ENCODE data around the gene STAT6. TPM values are rescaled to one million over a fixed set of nuclear protein-coding genes. Genes with fewer than 3 reads are reported as not detected.

The STAT6 gene
- total and polyA plus RNA-seq, 2 of the 8 experiments (the other 6 are each of a cell fraction or from before 2014, with no cell fraction given), result 32.9 to 38.7 TPM

GRCh38 chr12:57097554-57097835, 13.7 kb downstream of the STAT6 start:
- Histone ChIP-seq H2BK5ac (ENCODE audit: low read depth, low read length) (no peak overlapping the region), H3K4me1 (replicated peaks in 1 of 4; ENCODE audit: control insufficient read depth in 3 of 4, insufficient read depth in 4 of 4, low read length in 3 of 4) (peaks cover 0 to 20% (median 14%) of the 10 kb centered on the region in 4 experiments; a peak in 6 of 7 replicates), H3K23ac (ENCODE audit: insufficient read length) (no peak overlapping the region), H3K79me2 (ENCODE audit: control insufficient read depth in 1 of 2, insufficient read depth in 2 of 2, low read length in 2 of 2) (no peaks in the 10 kb centered on the region; a peak in 1 of 4 replicates), H4K5ac (ENCODE audit: insufficient read length, low read depth, low read length) (no peak overlapping the region), H3K14ac (ENCODE audit: insufficient read length) (no peak overlapping the region), H3K79me1 (ENCODE audit: low read depth, low read length) (no peaks in the 10 kb centered on the region; the same call in 1 of the 2 replicates), H2BK12ac (ENCODE audit: low read depth, low read length) (no peak overlapping the region), H3K9ac (replicated peaks in 1 of 4; ENCODE audit: extremely low read depth in 1 of 4, low read depth in 3 of 4, low read length in 3 of 4) (no peak overlapping the region), H3K27me3 (replicated peaks in 1 of 4; ENCODE audit: control insufficient read depth in 3 of 4, extremely low read depth in 1 of 4, insufficient read depth in 3 of 4, low read length in 3 of 4) (no peaks in the 10 kb centered on the region), H3K18ac (ENCODE audit: extremely low read depth, low read length) (no peak overlapping the region), H2BK15ac (ENCODE audit: low read length) (no peak overlapping the region), H3K56ac (replicated peaks; ENCODE audit: insufficient read length, low read depth, low read length) (no peak overlapping the region), H3K4me2 (ENCODE audit: insufficient read depth in 1 of 2, low read depth in 2 of 2, low read length in 2 of 2) (no peak overlapping the region), H2AFZ (ENCODE audit: low read length) (no peak overlapping the region), H3K36me3 (ENCODE audit: control insufficient read depth in 2 of 4, insufficient read depth in 4 of 4, low read length in 3 of 4) (peaks cover under 1 to 18% (median 8%) of the 10 kb centered on the region in 4 experiments; a peak in 7 of 8 replicates), H2AK5ac (ENCODE audit: low read depth, low read length) (no peak overlapping the region), H4K20me1 (replicated peaks in 1 of 2; ENCODE audit: control insufficient read depth in 1 of 2, insufficient read depth in 2 of 2, low read length in 2 of 2) (peaks cover 0 to 2% of the 10 kb centered on the region in 2 experiments), H3K4ac (replicated peaks; ENCODE audit: insufficient read length, low read depth, low read length) (no peak overlapping the region), H2BK20ac (ENCODE audit: low read length) (no peak overlapping the region), H2BK120ac (replicated peaks; ENCODE audit: low read depth, low read length) (no peak overlapping the region), H3K27ac (ENCODE audit: low read depth, low read length) (no peak overlapping the region), H4K8ac (ENCODE audit: extremely low read depth, insufficient read depth, low read length) (no peak overlapping the region), H3K23me2 (ENCODE audit: low read depth, low read length) (no peaks in the 10 kb centered on the region), H3K4me3 (ENCODE audit: extremely low read depth in 1 of 4, insufficient read depth in 2 of 4, low read depth in 3 of 4, low read length in 4 of 4) (no peak overlapping the region), H3K9me3 (ENCODE audit: insufficient read depth in 2 of 2, low read depth in 1 of 2, low read length in 1 of 2) (no peaks in the 10 kb centered on the region), H4K91ac (replicated peaks; ENCODE audit: insufficient read length, low read length) (no peak overlapping the region)
- no peak for FAIRE-seq
- TF ChIP-seq SP4 (IDR thresholded peaks at IDR 0.05; ENCODE audit: low read length), result no peak
- no peak for TF ChIP-seq HDAC6 (IDR thresholded peaks at IDR 0.05; ENCODE audit: low read depth, low read length)
- TF ChIP-seq, protein P1, sequence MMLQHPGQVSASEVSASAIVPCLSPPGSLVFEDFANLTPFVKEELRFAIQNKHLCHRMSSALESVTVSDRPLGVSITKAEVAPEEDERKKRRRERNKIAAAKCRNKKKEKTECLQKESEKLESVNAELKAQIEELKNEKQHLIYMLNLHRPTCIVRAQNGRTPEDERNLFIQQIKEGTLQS (IDR thresholded peaks at IDR 0.05; ENCODE audit: insufficient read depth, low read depth, low read length), result no peak
- TF ChIP-seq NANOG (IDR thresholded peaks at IDR 0.05; ENCODE audit: insufficient read depth, low read depth, low read length, poor library complexity, severe bottlenecking), result no peak
- TF ChIP-seq ZNF274 (IDR thresholded peaks at IDR 0.05; ENCODE audit: borderline replicate concordance, extremely low read depth, low read length), result no peak
- no peak for TF ChIP-seq NRF1 (IDR thresholded peaks at IDR 0.05; ENCODE audit: low read depth, low read length)
- no peak for TF ChIP-seq KDM1A (IDR thresholded peaks at IDR 0.05; ENCODE audit: borderline replicate concordance, low read length)
- no peak for TF ChIP-seq POLR2AphosphoS5 (IDR thresholded peaks at IDR 0.05; ENCODE audit: low read depth, low read length)
- no peak for TF ChIP-seq ATF2 (IDR thresholded peaks at IDR 0.05; ENCODE audit: low read length)
- 92% methylated on average over 8 of the region's 8 CpGs; no CpG with 5 or more reads in 1 of the 2 experiments for WGBS, 2 experiments (ENCODE audit: extremely low coverage in 1 of 2, insufficient coverage in 1 of 2, insufficient read length in 1 of 2, insufficient replicate concordance in 2 of 2, low coverage in 1 of 2, low lambda C conversion rate in 2 of 2, missing lambda C conversion rate in 1 of 2)
- ChIA-PET POLR2A (ENCODE audit: partially characterized antibody) (interaction anchor here (1.2 to 16.5 kb wide), 7 partner anchors 9 to 45 kb away, joined by 3 to 352 read pairs (median 4); partner anchors contain the start of genes LRP1, NAB2 and STAT6), CTCF (ENCODE audit: partially characterized antibody) (interaction anchor here (0.5 to 14.0 kb wide), 11 partner anchors 9 to 346 kb away, joined by 3 to 325 read pairs (median 4); partner anchors contain the start of gene STAT6)
- no peak for DNase-seq (ENCODE audit: low read depth in 1 of 2, low spot score in 2 of 2)

All from H1 (cell line).